Activated T-cell treated with anti-CD3 and anti-CD28 coated beads, Interleukin-2, amount 50 U/mL, for 24 hours (primary cell): ENCODE data around the gene OSER1.

Experiments
- DNase-seq: peaks from one replicate; pipeline ENCODE4 v3.0.0-alpha.2; 2020
- H3K27ac Mint-ChIP-seq: 2 replicates; pipeline ENCODE4 v1.8.0; 2020; ENCODE audit warnings: mild to moderate bottlenecking, mixed read lengths
- H3K27me3 Mint-ChIP-seq: 2 replicates; pipeline ENCODE4 v1.8.0; 2020; ENCODE audit warnings: mixed read lengths
- H3K36me3 Mint-ChIP-seq: 2 replicates; pipeline ENCODE4 v1.8.0; 2020; ENCODE audit warnings: low read depth, mixed read lengths
- H3K4me1 Mint-ChIP-seq: 2 replicates; pipeline ENCODE4 v1.8.0; 2020; ENCODE audit warnings: low read depth, mixed read lengths
- H3K4me3 Mint-ChIP-seq: 2 replicates; pipeline ENCODE4 v1.8.0; 2020; ENCODE audit warnings: mild to moderate bottlenecking, moderate library complexity, mixed read lengths
- H3K9me3 Mint-ChIP-seq: 2 replicates; pipeline ENCODE4 v1.8.0; 2020; ENCODE audit warnings: mixed read lengths

OSER1 gene

DNA sequence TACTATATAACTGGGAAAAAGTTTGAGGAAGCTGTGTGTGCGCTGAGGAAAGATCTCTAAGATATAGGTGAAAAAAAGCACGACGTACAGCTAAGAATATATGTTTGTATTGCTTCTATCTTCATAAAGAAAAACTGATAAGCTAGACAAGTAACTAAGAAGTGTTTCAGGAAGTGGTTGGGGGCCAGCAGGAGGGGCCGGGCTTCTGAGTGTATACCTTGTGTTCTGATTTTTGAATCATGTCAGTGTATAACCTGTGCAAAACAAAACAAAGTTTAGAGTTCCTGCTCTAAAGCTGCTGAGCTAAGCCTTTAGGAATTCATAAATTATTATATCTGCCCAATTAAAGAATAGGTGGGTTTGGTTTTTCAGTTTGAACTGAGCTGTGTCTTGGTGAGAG is 7.9 kb upstream of the OSER1 start:
- no peaks in the 10 kb centered on the region for H3K27me3 Mint-ChIP-seq
- no peaks in the 10 kb centered on the region for H3K36me3 Mint-ChIP-seq
- H3K27ac Mint-ChIP-seq = peak overlapping the region; percentile 27
- peaks cover 55% of the 10 kb centered on the region for H3K4me1 Mint-ChIP-seq
- no peaks in the 10 kb centered on the region for H3K9me3 Mint-ChIP-seq
- DNase-seq = peak; percentile 43
- peak overlapping the region; percentile 66 for H3K4me3 Mint-ChIP-seq

DNA sequence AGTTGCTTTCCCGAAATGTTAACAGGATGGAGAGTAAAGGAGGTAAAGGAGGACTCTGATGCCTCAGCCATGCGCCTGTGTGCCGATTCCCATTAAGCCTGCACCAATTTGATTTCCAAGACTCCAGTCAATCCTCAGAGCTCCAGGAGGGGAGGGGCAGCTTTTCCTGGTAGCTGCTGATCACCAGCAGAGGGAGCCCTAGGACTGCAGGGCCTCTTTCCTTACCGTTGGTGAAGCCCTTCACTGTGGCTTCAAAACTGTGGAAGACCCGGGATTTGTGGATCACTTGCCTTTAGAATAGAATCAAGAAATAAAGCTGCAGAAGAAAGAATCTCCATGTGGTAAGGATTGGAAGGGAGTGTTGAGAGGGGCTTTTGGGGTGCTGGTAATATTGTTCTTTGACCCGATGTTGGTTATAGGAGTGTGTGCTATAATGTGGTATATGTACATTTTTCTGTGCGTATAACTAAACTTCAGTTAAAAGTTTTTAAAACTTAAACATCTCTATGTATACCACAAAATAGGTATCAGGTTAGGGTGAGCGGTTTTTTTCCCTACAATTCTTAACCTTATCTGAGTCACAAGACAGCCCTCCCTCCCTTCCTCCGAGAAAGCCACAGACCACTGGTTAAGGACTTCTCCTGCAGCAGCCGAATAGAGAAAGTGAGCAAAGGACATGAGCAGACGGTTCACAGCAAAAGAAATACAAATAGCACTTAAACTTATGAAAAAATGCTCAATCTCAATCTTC is 6.9 kb upstream of the OSER1 start:
- Mint-ChIP-seq H3K36me3 (no peaks in the 10 kb centered on the region), H3K27me3 (no peaks in the 10 kb centered on the region), H3K4me1 (peaks cover 61% of the 10 kb centered on the region), H3K9me3 (no peaks in the 10 kb centered on the region), H3K27ac (peak overlapping the region; percentile 27), H3K4me3 (peak overlapping the region; percentile 66)
- peak; percentile 71 for DNase-seq

- H3K9me3 Mint-ChIP-seq = no peaks in the 10 kb centered on the region
- H3K27me3 Mint-ChIP-seq = no peaks in the 10 kb centered on the region
- no peak overlapping the region for H3K4me3 Mint-ChIP-seq
- peak; percentile 76 for DNase-seq
- H3K4me1 Mint-ChIP-seq = peaks cover 73% of the 10 kb centered on the region
- H3K36me3 Mint-ChIP-seq = peaks cover 8% of the 10 kb centered on the region
- H3K27ac Mint-ChIP-seq = peak overlapping the region; percentile 28
Observed at GRCh38 chr20:44215125-44215524, 4.6 kb upstream of the OSER1 start.

DNA sequence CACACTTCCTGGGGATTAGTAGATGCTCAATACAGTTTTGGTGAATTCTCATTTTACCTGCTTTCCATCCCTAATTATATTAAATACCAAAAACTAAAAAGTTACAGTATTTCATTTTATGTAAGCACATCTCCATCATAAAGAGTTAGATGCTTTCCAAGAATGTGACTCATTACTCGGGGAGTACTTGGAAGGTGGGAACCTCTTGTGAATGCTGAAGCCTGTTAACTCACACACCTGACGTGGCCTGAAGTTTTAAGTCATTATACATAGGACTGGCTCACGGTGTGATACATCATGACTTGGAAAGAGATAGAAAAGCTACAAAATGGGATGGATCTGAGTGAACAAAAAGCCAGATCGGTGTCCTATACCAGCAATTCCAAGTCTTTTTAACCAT is 2.2 kb upstream of the OSER1 start:
- Mint-ChIP-seq H3K4me1 (peaks cover 69% of the 10 kb centered on the region), H3K27ac (no peak overlapping the region), H3K4me3 (no peak overlapping the region)

DNA sequence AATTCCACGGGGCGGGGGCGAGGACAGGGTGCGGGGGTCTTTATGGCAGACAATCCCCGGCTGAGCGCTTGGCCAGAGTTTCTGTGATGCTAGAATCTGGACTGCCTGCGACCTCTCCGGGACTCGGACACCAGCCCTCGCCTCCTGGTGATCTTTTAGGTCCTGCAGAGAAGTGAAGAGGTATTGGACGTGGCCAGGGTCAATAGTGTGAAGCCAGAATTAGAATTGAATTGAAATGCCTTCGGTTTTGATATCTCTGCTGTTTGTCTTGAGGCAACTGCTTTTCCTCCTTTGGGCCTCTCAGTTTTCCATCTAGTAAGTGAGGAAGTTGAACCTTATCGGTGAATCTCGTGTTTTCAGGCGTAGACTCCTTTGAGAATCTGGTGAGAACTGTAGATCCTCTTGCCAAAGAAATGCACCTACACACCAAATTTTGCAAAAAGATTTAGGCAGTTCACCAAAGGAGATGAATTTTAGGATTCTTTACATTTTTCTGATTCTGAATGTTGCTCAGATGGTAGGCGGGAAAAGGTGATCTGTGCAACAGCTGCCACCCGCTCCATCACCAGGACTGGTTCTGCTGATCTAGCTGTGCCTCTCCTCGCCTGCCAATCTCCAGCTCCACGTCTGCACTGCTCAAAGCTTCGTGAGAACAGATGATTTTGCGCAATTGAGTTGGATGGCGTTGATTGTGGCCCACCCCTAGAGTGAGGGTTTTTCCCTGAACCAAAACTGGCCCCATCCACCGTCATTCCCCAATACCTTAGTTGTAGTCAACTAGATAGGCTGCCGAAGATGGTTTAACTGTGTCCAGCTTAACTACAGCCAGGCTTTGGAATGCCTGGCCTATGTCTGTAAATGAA is 837 bp upstream of the OSER1 start:
- H3K27ac Mint-ChIP-seq = peak overlapping the region; percentile 97
- H3K4me1 Mint-ChIP-seq = peaks cover 70% of the 10 kb centered on the region
- H3K4me3 Mint-ChIP-seq = peak overlapping the region; percentile 96
- H3K27me3 Mint-ChIP-seq = no peaks in the 10 kb centered on the region
- no peak for DNase-seq
- no peaks in the 10 kb centered on the region for H3K9me3 Mint-ChIP-seq
- peaks cover 25% of the 10 kb centered on the region for H3K36me3 Mint-ChIP-seq

More for the DNA sequence above, 2.2 kb upstream of the OSER1 start:
- Mint-ChIP-seq H3K9me3 (no peaks in the 10 kb centered on the region), H3K36me3 (peaks cover 14% of the 10 kb centered on the region), H3K27me3 (no peaks in the 10 kb centered on the region)
- DNase-seq = no peak

GRCh38 chr20:44209686-44210405 is 725 bp downstream of the OSER1 start:
- Mint-ChIP-seq H3K9me3 (no peaks in the 10 kb centered on the region), H3K36me3 (peaks cover 38% of the 10 kb centered on the region), H3K27me3 (no peaks in the 10 kb centered on the region), H3K4me3 (peak overlapping the region; percentile 96), H3K4me1 (peaks cover 66% of the 10 kb centered on the region), H3K27ac (peak overlapping the region; percentile 97)
- no peak for DNase-seq

- Mint-ChIP-seq H3K9me3 (no peaks in the 10 kb centered on the region), H3K4me3 (peak overlapping the region; percentile 96), H3K27me3 (no peaks in the 10 kb centered on the region), H3K36me3 (peaks cover 47% of the 10 kb centered on the region), H3K27ac (peak overlapping the region; percentile 97), H3K4me1 (peaks cover 67% of the 10 kb centered on the region)
- DNase-seq = no peak
Observed at GRCh38 chr20:44208770-44209169, 1.8 kb downstream of the OSER1 start.

DNA sequence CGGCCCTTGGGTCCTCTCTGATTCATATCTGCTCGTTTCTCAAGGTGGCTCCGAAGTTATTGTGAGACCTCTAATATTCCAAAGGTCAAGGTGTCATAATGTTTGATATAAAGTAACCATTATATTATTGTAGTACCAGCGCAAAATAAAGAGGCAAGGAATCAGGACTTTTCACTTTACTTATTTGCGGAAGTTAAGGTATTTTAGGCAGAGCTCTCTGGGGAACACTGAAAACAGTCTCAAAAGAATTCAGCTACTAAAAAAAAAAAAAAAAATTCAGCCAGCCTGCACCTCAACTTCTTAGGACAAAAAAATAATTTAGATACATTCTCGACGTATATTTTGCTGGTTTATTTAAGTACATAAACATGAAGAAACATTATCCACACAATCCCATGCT is 2.4 kb downstream of the OSER1 start:
- Mint-ChIP-seq H3K9me3 (no peaks in the 10 kb centered on the region), H3K4me1 (peaks cover 71% of the 10 kb centered on the region), H3K27ac (peak overlapping the region; percentile 97), H3K36me3 (peaks cover 53% of the 10 kb centered on the region), H3K27me3 (no peaks in the 10 kb centered on the region), H3K4me3 (peak overlapping the region; percentile 96)
- DNase-seq = no peak

- H3K4me1 Mint-ChIP-seq = peaks cover 67% of the 10 kb centered on the region
- peak overlapping the region; percentile 39 for H3K4me3 Mint-ChIP-seq
- no peaks in the 10 kb centered on the region for H3K9me3 Mint-ChIP-seq
- peaks cover 61% of the 10 kb centered on the region for H3K36me3 Mint-ChIP-seq
- no peaks in the 10 kb centered on the region for H3K27me3 Mint-ChIP-seq
- peak overlapping the region; percentile 55 for H3K27ac Mint-ChIP-seq
- no peak for DNase-seq
Observed at GRCh38 chr20:44207126-44207723, 3.3 kb downstream of the OSER1 start.

- H3K4me3 Mint-ChIP-seq = no peak overlapping the region
- no peak for DNase-seq
- no peak overlapping the region for H3K27ac Mint-ChIP-seq
- H3K9me3 Mint-ChIP-seq = no peaks in the 10 kb centered on the region
- H3K27me3 Mint-ChIP-seq = no peaks in the 10 kb centered on the region
- peaks cover 69% of the 10 kb centered on the region for H3K36me3 Mint-ChIP-seq
- peaks cover 61% of the 10 kb centered on the region for H3K4me1 Mint-ChIP-seq
Observed at GRCh38 chr20:44206132-44206531, 4.4 kb downstream of the OSER1 start.

GRCh38 chr20:44204832-44205215 is 5.7 kb downstream of the OSER1 start:
- Mint-ChIP-seq H3K27me3 (no peaks in the 10 kb centered on the region), H3K4me1 (peaks cover 66% of the 10 kb centered on the region), H3K36me3 (peaks cover 74% of the 10 kb centered on the region), H3K9me3 (no peaks in the 10 kb centered on the region), H3K4me3 (no peak overlapping the region), H3K27ac (peak overlapping the region; percentile 18)
- DNase-seq = no peak

DNA sequence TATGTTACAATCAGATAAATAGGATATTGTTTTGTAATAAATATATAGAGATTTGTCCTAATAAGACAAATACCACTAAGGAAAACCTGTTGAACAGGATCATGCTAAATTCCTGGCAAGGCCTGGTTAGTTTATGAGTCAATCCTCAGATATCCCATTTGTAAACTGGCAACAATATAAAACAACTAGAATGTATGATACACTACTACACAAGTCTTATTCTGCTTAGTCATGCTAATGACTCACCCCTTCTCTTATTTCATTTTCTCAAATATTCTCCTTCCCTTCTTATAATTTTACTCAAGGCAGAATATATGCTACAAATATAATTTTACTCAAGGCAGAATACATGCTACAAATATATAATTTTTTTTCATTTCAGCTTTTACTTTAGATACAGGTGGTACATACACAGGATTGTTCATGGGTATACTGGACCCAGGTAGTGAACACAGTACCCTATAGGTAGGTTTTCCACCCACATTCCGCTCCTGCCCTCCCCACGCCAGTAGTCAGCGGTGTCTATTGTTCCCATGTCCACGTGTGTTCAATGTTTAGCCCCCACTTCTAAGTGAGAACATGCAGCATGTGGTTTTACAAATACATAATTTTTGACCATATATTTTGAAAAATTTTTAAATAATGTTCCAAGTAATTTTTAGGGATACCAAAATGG is 6.3 kb downstream of the OSER1 start:
- H3K4me3 Mint-ChIP-seq = no peak overlapping the region
- no peaks in the 10 kb centered on the region for H3K27me3 Mint-ChIP-seq
- H3K27ac Mint-ChIP-seq = peak overlapping the region; percentile 73
- no peaks in the 10 kb centered on the region for H3K9me3 Mint-ChIP-seq
- DNase-seq = no peak
- H3K36me3 Mint-ChIP-seq = peaks cover 76% of the 10 kb centered on the region
- peaks cover 66% of the 10 kb centered on the region for H3K4me1 Mint-ChIP-seq

DNA sequence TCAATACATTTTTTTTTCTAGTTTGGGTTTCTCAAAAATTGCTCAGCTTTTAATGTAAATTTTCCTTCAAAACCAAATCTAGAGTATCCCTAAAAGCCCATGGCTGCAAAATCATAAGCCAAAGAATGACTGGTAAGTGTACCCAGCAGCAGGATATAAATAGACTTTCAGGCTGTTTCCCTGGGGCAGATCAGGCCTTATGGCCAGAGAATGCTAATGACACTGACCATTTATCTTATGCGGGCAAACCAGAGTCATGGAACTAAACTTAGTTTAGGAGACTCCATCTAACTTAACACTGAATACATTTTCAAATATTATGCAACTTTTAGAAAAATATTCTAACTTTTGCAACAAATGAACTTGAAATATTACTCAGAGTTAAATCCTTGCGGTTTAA is 7.4 kb downstream of the OSER1 start:
- H3K36me3 Mint-ChIP-seq = peaks cover 84% of the 10 kb centered on the region
- H3K27ac Mint-ChIP-seq = no peak overlapping the region

DNA sequence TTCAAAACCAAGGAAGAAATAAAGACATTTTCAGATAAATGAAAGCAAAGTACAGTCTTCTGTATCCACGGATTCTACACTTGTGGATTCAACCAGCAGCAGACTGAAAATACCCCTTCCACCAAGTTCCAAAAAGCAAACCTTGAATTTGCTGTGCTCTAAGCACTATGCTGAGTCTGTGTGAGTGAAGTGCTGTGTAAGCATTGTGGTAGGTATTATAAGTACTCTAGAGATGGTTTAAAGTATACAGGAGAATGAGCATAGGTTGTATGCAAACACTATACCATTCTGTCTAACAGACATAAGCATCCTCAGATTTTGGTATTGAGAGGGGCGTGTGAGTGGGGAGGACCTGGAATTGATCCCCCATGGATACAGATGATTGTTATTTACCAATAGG is 9.6 kb downstream of the OSER1 start:
- H3K4me3 Mint-ChIP-seq = no peak overlapping the region
- no peak for DNase-seq
- no peak overlapping the region for H3K27ac Mint-ChIP-seq
- H3K36me3 Mint-ChIP-seq = peaks cover 90% of the 10 kb centered on the region
- no peaks in the 10 kb centered on the region for H3K27me3 Mint-ChIP-seq
- H3K9me3 Mint-ChIP-seq = no peaks in the 10 kb centered on the region
- peaks cover 42% of the 10 kb centered on the region for H3K4me1 Mint-ChIP-seq

More for the DNA sequence above, 7.4 kb downstream of the OSER1 start:
- H3K4me3 Mint-ChIP-seq = no peak overlapping the region
- peaks cover 61% of the 10 kb centered on the region for H3K4me1 Mint-ChIP-seq
- no peaks in the 10 kb centered on the region for H3K9me3 Mint-ChIP-seq
- no peak for DNase-seq
- no peaks in the 10 kb centered on the region for H3K27me3 Mint-ChIP-seq
